Stimulated activated naive B cell treated with anti-CD40 and anti-IgM and Interleukin-4, amounts not matched to agents 10 μg/mL and 1 μg/mL and 100 μg/mL, for 72 hours (primary cell): ENCODE data around the gene CALML5.

ENCODE experiments used
- ATAC-seq, 2 donors: fragments of 150-1000 bp; cut with Tn5 transposase; replicated peaks; 2 replicates each; pipeline ENCODE4 v1.10.0; 2021; ENCODE audit warnings: moderate library complexity in 1 of 2
- DNase-seq: peaks from one replicate; pipeline ENCODE4 v3.0.0; 2021
- H3K27ac Mint-ChIP-seq: one replicate; pipeline ENCODE4 v1.8.0; 2022; ENCODE audit warnings: mild to moderate bottlenecking, mixed read lengths
- H3K27me3 Mint-ChIP-seq, 2 donors: one replicate each; pipeline ENCODE4 v1.8.0; 2022; ENCODE audit warnings: mixed read lengths in 2 of 2
- H3K36me3 Mint-ChIP-seq, 2 donors: one replicate each; pipeline ENCODE4 v1.8.0; 2022; ENCODE audit warnings: mixed read lengths in 2 of 2, mild to moderate bottlenecking in 1 of 2
- H3K4me1 Mint-ChIP-seq, 2 donors: one replicate each; pipeline ENCODE4 v1.8.0; 2022; ENCODE audit warnings: mixed read lengths in 2 of 2, mild to moderate bottlenecking in 1 of 2
- H3K4me3 Mint-ChIP-seq, 2 donors: one replicate each; pipeline ENCODE4 v1.8.0; 2022; ENCODE audit warnings: mild to moderate bottlenecking in 2 of 2, mixed read lengths in 2 of 2, moderate library complexity in 1 of 2
- H3K9me3 Mint-ChIP-seq, 2 donors: one replicate each; pipeline ENCODE4 v1.8.0; 2022; ENCODE audit warnings: mixed read lengths in 2 of 2, mild to moderate bottlenecking in 1 of 2

CALML5 gene

DNA sequence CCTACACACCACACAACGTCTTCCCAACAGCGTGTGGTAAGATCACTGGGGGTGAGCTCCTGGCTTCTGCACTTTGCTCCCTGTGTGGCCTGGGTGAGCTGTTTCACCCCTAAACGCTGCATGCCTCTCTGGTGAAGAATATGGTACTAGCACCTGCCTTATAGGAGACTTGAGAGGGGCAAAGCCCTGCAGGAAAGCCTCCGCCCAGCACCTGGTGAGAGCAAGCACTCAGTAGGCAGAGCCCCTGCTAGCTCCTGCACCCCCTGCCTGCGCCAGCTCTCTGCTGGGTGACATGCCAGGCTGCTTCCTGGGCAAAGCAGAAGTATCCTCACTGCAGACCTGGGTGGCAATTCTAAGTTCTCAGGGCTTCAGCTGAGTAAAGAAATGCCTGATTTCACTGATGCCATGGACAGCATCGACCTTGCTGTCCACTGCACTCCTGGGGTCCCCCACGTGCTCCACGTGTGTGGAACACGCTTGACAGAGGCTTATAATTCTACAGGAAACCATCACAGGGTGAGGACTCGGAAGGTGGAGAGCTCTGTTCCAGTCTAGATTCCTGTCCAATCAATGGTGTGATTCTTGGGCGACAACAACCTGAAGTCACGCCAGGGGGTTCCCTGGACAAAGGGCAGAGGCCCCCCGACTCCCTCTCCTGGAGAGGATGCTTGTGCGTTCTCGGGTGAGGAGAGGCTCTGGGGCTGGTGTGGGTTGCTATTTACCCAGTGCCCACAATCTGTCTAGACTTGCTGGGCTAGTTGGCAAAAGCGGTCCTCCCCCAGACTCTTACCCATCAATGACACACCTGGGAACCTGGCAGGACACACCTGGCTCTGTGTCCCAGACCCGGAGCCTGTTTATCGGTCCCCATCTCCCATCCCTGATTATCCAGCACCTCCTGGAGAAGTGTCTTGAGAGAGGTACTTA is 5.0 kb upstream of the CALML5 start:
- Mint-ChIP-seq H3K9me3 (no peaks in the 10 kb centered on the region), H3K36me3 (no peaks in the 10 kb centered on the region), H3K4me3 (no peak overlapping the region), H3K27ac (no peak overlapping the region), H3K4me1 (no peaks in the 10 kb centered on the region), H3K27me3 (peaks cover 35 to 44% of the 10 kb centered on the region in 2 donors)
- no peak for ATAC-seq
- no peak for DNase-seq

DNA sequence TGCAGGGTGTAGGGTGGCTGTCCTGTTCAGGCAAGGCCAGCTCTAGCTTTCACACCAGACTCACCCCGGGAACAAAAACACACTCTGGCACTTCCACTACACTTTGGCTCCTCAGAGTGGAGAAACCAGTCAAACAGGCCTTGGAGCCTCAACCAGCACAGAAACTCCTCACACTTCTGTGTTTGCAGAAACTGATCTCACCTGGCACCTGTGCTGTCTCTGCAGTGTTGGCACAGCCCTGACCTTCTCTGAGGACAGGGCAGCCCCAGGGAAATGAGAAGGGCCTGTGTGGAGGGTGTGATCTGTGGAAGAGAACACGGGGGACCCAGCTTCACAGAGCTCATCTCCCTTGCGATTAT is 4.1 kb upstream of the CALML5 start:
- ATAC-seq: no peak
- Mint-ChIP-seq H3K4me3 (no peak overlapping the region), H3K36me3 (no peaks in the 10 kb centered on the region), H3K27me3 (peaks cover 30 to 44% of the 10 kb centered on the region in 2 donors), H3K9me3 (no peaks in the 10 kb centered on the region), H3K27ac (no peak overlapping the region), H3K4me1 (no peaks in the 10 kb centered on the region)
- no peak for DNase-seq

DNA sequence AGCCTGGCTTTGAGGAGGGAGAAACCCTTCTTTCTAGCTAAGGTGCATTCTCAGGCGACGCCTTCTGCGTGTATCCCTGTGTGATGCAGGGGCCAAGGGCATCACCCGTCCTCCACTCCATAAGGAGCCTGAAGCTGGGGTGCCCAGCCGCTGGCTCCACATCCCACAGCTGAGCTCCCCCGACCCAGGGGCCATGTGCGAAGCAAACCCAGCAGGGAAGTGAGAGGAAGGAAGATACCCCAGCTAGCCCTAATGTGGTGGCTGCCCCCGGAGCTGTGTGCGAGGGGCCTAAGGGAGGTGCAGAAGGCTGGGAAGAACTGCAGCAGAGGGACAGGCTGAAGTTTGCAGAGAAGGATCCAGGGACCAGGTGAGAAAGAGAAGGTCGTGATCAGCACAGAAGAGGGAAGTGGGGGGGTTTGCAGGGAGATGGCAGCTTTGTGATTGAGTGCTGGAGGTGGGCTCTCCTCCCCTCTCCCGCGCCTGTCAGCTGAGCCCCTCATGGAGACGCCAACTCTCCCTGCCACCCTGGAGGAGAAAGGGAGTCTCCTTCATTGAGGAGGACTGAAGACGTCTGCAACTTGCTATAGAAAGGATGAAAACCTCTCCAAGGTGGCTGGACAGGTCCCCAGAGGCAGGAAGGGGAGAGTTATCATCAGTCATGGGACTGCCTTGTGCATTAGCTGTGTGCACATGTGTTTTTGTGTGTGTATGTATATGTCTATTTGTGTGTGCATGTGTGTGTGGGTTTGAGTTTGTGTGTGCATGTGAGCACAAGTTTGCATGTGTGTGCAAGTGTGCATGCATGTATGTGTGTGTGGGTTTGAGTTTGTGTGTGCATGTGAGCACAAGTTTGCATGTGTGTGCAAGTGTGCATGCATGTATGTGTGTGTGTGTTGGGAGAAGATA is 3.5 kb upstream of the CALML5 start:
- no peak for ATAC-seq
- Mint-ChIP-seq H3K27me3 (peaks cover 30 to 43% of the 10 kb centered on the region in 2 donors), H3K36me3 (no peaks in the 10 kb centered on the region), H3K27ac (no peak overlapping the region), H3K4me1 (no peaks in the 10 kb centered on the region), H3K4me3 (no peak overlapping the region), H3K9me3 (no peaks in the 10 kb centered on the region)
- DNase-seq: no peak

DNA sequence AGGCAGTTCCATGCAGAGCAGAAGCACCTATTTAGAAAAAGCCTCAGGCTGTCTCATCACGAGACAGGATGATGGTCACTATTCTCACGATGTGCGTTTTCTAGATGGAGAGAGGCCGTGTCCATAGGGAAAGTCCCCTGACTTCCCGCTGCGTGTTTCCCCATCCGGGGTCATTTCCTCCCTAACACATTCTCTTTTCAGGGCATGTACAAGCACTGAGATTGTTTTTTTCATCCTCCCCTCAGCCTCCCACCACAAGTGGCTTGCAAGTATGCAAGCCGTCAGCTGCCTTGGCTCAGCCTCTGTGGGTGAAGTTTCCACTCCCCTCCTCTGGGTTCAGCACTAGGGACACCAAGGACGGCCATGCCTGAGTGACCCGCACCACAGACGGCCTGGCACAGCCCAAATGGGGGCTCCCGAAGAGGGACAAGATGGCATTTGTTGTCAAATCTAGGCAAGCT is 2.7 kb upstream of the CALML5 start:
- Mint-ChIP-seq H3K27ac (no peak overlapping the region), H3K4me3 (no peak overlapping the region), H3K9me3 (no peaks in the 10 kb centered on the region), H3K36me3 (no peaks in the 10 kb centered on the region), H3K4me1 (no peaks in the 10 kb centered on the region), H3K27me3 (peaks cover 30 to 38% of the 10 kb centered on the region in 2 donors)
- DNase-seq: no peak
- ATAC-seq: peak in 1 of 2 donors; percentile 31

DNA sequence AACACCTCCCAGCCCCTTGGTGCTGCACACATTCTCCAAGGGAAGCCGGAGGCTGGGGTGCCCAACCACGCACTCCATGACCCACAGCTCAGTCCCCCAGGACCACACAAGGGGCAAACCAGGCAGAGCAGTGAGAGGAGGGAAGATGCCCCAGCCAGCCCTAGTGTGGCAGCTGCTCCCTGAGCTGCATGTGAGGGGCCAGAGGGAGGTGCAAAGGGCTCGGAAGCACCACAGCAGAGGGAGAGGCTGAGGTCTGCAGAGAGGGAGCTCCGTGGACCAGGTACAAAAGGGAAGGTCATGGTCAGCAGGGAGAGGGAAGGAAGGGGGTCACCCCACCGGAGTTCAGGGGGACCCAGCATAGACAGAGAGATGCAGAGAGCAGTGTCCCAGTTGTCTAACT is 1.5 kb upstream of the CALML5 start:
- H3K36me3 Mint-ChIP-seq: no peaks in the 10 kb centered on the region
- H3K27ac Mint-ChIP-seq: no peak overlapping the region
- H3K27me3 Mint-ChIP-seq: peaks cover 26 to 33% of the 10 kb centered on the region in 2 donors
- ATAC-seq: no peak
- H3K4me3 Mint-ChIP-seq: no peak overlapping the region
- DNase-seq: no peak
- H3K9me3 Mint-ChIP-seq: no peaks in the 10 kb centered on the region
- no peaks in the 10 kb centered on the region for H3K4me1 Mint-ChIP-seq

DNA sequence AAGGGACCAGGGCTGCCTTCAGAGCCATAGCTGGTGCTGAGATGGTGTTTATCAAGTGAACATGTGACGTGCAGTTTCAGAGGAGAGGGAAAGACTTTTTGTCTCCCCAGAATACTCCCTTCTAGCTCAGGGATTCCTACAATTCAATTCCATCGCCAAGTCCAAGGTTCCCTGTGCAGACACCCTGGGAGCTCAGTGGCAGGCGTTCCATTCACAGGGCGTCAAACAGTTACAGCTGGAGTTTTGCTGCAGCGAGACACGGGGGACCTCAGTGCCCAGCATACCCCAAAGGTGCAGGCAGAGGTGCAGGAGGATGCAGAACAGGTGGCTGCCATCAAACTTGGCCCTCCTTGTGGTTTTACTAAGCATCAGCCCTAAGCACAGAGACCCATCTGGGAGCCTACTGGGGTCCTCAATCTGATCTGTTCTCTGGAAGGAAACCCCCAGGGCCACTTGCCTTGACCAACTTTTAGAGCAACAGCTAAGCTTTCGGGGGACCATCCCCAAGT is 846 bp upstream of the CALML5 start:
- no peaks in the 10 kb centered on the region for H3K9me3 Mint-ChIP-seq
- no peak overlapping the region for H3K4me3 Mint-ChIP-seq
- no peak overlapping the region for H3K27ac Mint-ChIP-seq
- H3K36me3 Mint-ChIP-seq: no peaks in the 10 kb centered on the region
- peaks cover 24 to 29% of the 10 kb centered on the region in 2 donors for H3K27me3 Mint-ChIP-seq
- no peak for DNase-seq
- no peaks in the 10 kb centered on the region for H3K4me1 Mint-ChIP-seq
- no peak for ATAC-seq

DNA sequence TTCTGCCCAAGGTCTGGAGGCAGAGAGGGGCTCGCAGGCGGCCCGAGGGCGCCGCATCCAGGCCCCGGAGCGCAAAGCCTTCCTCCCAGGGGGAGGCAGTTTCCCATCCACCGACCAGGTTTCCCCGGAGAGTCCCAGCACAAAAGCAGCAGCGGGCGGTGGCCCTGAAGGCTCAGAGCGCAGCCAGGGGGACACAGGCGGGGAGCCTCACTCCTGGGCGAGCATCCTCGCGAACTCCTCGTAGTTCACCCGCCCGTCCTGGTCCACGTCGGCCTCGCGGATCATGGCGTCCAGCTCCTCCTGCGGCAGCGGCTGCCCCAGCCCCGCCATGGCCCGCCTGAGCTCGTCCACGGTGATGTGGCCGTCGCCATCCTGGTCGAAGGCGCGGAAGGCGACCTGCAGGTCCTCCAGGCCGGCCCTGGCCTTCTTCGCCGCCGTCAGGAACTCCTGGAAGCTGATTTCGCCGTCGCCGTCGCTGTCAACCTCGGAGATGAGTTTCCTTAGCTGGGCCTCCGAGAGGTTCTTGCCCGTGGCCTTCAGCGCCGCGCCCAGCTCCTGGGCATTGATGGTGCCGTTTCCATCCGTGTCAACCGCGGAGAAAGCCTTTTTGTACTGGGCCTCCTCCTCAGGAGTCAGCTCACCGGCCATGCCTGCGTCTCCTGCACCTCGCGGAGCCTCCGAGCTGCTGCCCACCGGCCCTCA is 428 bp downstream of the CALML5 start:
- Mint-ChIP-seq H3K4me1 (no peaks in the 10 kb centered on the region), H3K9me3 (no peaks in the 10 kb centered on the region), H3K27ac (no peak overlapping the region), H3K36me3 (no peaks in the 10 kb centered on the region), H3K27me3 (peaks cover 19 to 22% of the 10 kb centered on the region in 2 donors), H3K4me3 (no peak overlapping the region)
- DNase-seq: no peak
- ATAC-seq: no peak

DNA sequence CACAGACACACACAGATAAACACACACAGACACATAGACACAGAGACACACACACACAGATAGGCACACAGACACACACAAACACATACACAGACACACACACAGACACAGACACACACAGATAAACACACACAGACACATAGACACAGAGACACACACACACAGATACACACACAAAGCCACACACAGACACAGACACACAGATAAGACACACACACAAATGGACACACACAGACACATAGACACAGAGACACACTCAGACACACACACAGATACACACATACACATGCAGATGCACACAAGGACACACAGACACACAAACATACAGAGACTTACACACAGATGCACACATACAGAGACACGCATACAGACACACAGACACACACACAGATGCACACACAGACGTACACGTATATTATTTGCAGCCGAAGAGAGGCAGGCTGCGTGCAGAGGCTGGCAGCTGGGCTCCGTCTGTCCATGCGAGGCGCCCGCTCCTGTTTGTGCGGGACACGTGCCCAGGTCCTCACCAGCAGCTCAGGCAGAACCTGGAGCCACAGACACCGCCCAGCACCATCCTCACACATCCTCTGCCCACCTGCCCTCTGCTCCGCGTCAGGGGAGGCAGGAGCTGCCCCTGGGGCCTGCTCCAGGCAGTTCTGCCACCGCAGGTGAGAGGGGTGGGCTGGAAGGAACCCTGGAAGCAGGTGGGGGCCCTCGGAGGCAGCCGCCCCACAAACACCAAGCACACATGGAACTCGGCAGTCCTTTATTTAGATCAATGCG is 1.2 kb downstream of the CALML5 start:
- Mint-ChIP-seq H3K36me3 (no peaks in the 10 kb centered on the region), H3K4me1 (no peaks in the 10 kb centered on the region)

DNA sequence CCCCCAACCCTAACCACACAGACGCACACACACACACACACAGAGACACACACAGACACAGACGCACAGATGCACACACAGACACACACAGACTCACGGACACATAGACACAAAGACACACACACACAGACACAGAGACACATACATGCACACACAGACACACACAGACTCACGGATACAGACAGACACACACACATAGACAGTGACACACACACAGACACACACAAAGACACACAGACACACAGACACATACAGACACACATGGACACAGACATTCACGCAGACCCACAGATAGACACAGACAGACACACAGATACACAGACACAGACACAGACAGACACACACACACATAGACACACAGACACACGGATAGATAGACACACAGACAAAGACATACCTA is 2.1 kb downstream of the CALML5 start:
- Mint-ChIP-seq H3K36me3 (peaks cover 2 to 4% of the 10 kb centered on the region in 2 donors), H3K27me3 (peaks cover 5 to 7% of the 10 kb centered on the region in 2 donors), H3K4me1 (no peaks in the 10 kb centered on the region), H3K4me3 (no peak overlapping the region), H3K9me3 (peaks cover 4 to 7% of the 10 kb centered on the region in 2 donors), H3K27ac (no peak overlapping the region)
- ATAC-seq: no peak
- no peak for DNase-seq

More for the DNA sequence above, 1.2 kb downstream of the CALML5 start:
- ATAC-seq: peak in 1 of 2 donors; percentile 8
- peaks cover 12 to 14% of the 10 kb centered on the region in 2 donors for H3K27me3 Mint-ChIP-seq
- H3K9me3 Mint-ChIP-seq: no peaks in the 10 kb centered on the region
- H3K4me3 Mint-ChIP-seq: no peak overlapping the region
- DNase-seq: no peak
- no peak overlapping the region for H3K27ac Mint-ChIP-seq

DNA sequence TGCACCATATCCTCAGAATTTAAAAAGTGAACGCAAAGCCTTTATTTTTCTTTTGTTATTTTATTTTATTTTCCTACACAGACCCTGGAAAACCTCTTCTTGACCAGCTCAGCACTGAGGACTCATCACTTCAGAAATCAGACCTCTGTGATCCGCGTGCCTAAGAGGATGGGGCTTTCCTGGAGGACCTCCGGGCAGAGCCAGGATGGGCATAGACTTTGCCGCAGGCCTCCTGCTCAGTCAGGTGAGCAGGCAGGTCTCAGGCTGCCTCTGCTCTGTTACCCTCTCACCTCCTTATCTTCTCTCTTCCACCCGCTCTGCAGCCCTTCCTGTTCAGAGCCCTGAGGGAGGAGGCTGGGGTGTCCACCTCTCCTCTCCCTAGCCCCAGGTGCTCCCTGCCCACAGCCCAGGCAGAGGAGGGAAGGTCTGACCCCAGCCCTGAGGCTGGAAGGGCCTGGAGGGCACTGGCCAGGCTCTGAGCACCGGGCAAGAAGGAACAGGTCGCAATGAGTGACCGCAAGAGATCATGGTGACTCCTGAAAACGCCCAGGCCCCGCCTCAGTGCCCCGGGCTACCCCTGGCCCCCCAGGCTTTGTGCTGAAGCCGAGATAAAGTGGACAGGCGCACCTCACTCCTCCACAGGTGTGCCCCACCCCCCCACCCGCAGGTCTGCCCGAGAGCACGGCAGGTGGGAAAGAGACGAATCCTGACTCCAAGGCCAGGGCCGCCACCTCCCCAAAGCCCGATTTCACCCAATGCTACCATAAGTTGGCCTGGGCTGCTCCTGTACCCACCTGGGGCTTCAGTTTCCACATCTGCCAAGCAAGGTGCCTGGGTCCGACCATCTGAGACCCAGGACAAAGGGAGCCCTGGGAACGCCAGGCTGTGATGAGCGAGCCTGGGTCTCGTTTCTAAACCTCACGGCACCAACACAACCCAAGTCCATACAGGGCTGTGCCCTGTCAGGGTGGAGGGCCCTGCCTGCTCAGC is 2.8 kb downstream of the CALML5 start:
- no peak for DNase-seq
- Mint-ChIP-seq H3K27ac (no peak overlapping the region), H3K9me3 (peaks cover 4 to 8% of the 10 kb centered on the region in 2 donors), H3K36me3 (peaks cover 2 to 4% of the 10 kb centered on the region in 2 donors), H3K4me3 (no peak overlapping the region), H3K27me3 (peaks cover 5 to 7% of the 10 kb centered on the region in 2 donors), H3K4me1 (peaks cover 2 to 3% of the 10 kb centered on the region in 2 donors)
- ATAC-seq: no peak

DNA sequence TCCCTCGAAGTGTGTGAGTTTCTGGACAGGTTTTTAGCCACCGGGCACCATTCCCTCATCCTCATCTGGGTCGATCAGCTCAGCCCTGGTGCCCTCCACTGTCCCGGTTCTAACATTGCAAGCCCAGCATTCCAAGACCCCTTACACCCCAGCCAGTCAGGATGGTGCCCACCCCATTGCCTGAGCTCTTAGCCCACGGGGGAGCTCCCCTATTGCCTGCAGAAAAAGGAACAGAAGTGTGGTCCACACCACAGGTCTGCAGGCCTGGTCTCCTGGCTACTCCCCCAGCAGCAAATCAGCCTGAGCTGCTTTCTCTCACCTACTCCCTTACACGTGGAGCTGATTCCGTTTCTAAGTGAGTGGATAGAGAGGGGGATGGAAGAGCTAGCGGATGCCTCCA is 4.8 kb downstream of the CALML5 start:
- ATAC-seq: no peak
- H3K27me3 Mint-ChIP-seq: no peaks in the 10 kb centered on the region

DNA sequence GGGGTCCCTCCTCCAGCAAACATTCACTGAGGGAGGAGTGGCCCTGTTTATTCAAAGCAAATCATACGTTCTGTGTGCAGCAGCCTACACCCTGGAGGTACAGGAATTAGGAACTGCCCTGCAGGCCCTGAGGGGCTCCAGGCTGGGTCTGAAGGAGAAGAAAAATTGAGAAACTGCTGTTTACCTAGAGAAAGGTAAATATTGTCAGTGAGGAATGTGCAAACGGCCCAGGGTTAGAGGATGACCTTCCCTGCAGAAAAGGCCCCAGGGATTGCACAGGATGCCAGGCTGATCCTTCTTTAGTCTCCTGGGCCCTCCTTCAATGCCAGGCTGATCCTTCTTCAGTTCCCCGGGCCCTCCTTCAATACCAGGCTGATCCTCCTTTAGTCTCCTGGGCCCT is 5.7 kb downstream of the CALML5 start:
- ATAC-seq (no peak), DNase-seq (no peak)
- Mint-ChIP-seq H3K27me3 (peaks cover 0 to 1% of the 10 kb centered on the region in 2 donors), H3K4me3 (no peak overlapping the region), H3K36me3 (peaks cover 2 to 4% of the 10 kb centered on the region in 2 donors), H3K27ac (no peak overlapping the region), H3K9me3 (peaks cover 4 to 8% of the 10 kb centered on the region in 2 donors), H3K4me1 (peaks cover 14 to 23% of the 10 kb centered on the region in 2 donors)

More for the DNA sequence above, 4.8 kb downstream of the CALML5 start:
- H3K27ac Mint-ChIP-seq: no peak overlapping the region
- peaks cover 14 to 22% of the 10 kb centered on the region in 2 donors for H3K4me1 Mint-ChIP-seq
- peaks cover 4 to 8% of the 10 kb centered on the region in 2 donors for H3K9me3 Mint-ChIP-seq
- H3K4me3 Mint-ChIP-seq: no peak overlapping the region
- H3K36me3 Mint-ChIP-seq: peaks cover 2 to 4% of the 10 kb centered on the region in 2 donors
- no peak for DNase-seq
